KMS-11 (cell line): ENCODE data around the gene MRPS18C.

Experiments used
- H2AFZ ChIP-seq: fragments of 200-600 bp; sonication (generic); 2 replicates; pipeline ENCODE4 v1.6.1; 2016; ENCODE audit warnings: antibody characterized with exemption, mixed run types, low read depth
- H3K27ac ChIP-seq: fragments of 200-600 bp; sonication (generic); 2 replicates; pipeline ENCODE4 v1.6.1; 2016; ENCODE audit warnings: mild to moderate bottlenecking, mixed run types
- H3K27me3 ChIP-seq: fragments of 200-600 bp; sonication (generic); 2 replicates; pipeline ENCODE4 v1.6.1; 2017; ENCODE audit warnings: mild to moderate bottlenecking, low read depth, mixed run types, moderate library complexity; ENCODE audit not compliant: insufficient read depth
- H3K36me3 ChIP-seq: fragments of 200-600 bp; sonication (generic); 2 replicates; pipeline ENCODE4 v1.6.1; 2017; ENCODE audit warnings: mild to moderate bottlenecking, mixed run types; ENCODE audit not compliant: insufficient read depth
- H3K4me1 ChIP-seq: fragments of 200-600 bp; sonication (generic); 2 replicates; pipeline ENCODE4 v1.6.1; 2016; ENCODE audit warnings: mild to moderate bottlenecking, low read depth, mixed run types; ENCODE audit not compliant: poor library complexity, severe bottlenecking
- H3K4me2 ChIP-seq: fragments of 200-600 bp; sonication (generic); 2 replicates; pipeline ENCODE4 v1.7.0; 2016; ENCODE audit warnings: mild to moderate bottlenecking, mixed run types
- H3K4me3 ChIP-seq: fragments of 200-600 bp; sonication (generic); IDR thresholded peaks from 2 replicates; pipeline ENCODE4 v1.6.1; 2017; ENCODE audit warnings: low read depth, low read length, mixed read lengths; ENCODE audit not compliant: insufficient read depth
- H3K79me2 ChIP-seq: fragments of 200-600 bp; sonication (generic); 2 replicates; pipeline ENCODE4 v1.6.1; 2016; ENCODE audit warnings: low read depth, mixed run types; ENCODE audit not compliant: insufficient read depth
- H3K9ac ChIP-seq: fragments of 200-600 bp; sonication (generic); 2 replicates; pipeline ENCODE4 v1.6.1; 2016; ENCODE audit warnings: mild to moderate bottlenecking, mixed run types
- H4K20me1 ChIP-seq: fragments of 200-600 bp; sonication (generic); 2 replicates; pipeline ENCODE4 v1.6.1; 2016; ENCODE audit warnings: mild to moderate bottlenecking, mixed run types; ENCODE audit not compliant: insufficient read depth
- TF ChIP-seq, protein P1 (sequence below): fragments of 200-600 bp; sonication (generic); conservative IDR thresholded peaks from 2 replicates; pipeline ENCODE4 v1.6.1; 2017; ENCODE audit warnings: low read depth, mild to moderate bottlenecking, antibody characterized with exemption, low read length, moderate library complexity, mixed read lengths

MRPS18C gene

DNA sequence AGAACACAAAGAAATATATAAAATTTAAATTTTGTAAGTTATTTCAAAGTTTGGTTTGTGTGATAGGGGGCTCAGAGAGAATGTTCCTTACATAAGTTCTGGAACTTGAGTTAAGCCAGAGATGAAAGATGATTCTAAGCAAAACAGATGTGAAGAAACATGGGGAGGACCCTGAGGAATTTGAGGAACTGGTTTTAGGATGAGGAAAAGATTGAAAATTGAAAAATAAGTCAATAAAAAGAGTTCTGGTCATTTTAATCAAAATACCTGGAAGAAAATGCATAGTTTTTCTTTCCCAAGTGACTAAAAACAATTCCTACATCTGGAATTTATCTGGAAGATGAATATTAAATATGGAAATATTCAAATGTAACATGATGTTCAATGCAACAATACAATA, 37.6 kb upstream of the MRPS18C start:
- no peak overlapping the region for H3K4me3 ChIP-seq
- H3K79me2 ChIP-seq = no peaks in the 10 kb centered on the region
- H3K4me2 ChIP-seq = no peak overlapping the region
- no peak overlapping the region for H3K9ac ChIP-seq
- H3K36me3 ChIP-seq = no peaks in the 10 kb centered on the region; the same call in 1 of the 2 replicates
- no peak overlapping the region for H2AFZ ChIP-seq
- no peak overlapping the region for H3K27ac ChIP-seq
- H3K27me3 ChIP-seq = no peaks in the 10 kb centered on the region
- TF ChIP-seq, protein P1, sequence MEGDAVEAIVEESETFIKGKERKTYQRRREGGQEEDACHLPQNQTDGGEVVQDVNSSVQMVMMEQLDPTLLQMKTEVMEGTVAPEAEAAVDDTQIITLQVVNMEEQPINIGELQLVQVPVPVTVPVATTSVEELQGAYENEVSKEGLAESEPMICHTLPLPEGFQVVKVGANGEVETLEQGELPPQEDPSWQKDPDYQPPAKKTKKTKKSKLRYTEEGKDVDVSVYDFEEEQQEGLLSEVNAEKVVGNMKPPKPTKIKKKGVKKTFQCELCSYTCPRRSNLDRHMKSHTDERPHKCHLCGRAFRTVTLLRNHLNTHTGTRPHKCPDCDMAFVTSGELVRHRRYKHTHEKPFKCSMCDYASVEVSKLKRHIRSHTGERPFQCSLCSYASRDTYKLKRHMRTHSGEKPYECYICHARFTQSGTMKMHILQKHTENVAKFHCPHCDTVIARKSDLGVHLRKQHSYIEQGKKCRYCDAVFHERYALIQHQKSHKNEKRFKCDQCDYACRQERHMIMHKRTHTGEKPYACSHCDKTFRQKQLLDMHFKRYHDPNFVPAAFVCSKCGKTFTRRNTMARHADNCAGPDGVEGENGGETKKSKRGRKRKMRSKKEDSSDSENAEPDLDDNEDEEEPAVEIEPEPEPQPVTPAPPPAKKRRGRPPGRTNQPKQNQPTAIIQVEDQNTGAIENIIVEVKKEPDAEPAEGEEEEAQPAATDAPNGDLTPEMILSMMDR = no peak
- no peaks in the 10 kb centered on the region for H3K4me1 ChIP-seq
- H4K20me1 ChIP-seq = no peaks in the 10 kb centered on the region

DNA sequence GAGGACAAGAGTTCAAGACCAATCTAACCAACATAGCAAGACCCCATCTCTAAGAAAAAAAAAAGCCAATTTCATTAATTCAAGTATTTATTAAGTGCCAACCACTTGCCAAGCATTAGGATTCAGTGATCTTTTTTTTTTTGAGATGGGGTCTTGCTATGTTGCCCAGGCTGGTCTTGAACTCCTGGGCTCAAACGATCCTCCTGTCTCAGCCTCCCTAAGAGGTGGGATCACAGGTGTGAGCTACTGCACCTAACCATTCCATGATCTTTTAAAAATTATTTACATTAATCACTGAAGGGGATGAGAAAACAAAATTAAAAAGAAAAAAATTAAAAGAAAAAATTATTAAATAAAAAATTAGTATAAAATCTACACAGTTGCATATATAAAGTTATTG, 24.7 kb upstream of the MRPS18C start:
- H3K36me3 ChIP-seq = no peaks in the 10 kb centered on the region; the same call in 1 of the 2 replicates
- no peak overlapping the region for H3K27ac ChIP-seq
- H3K4me1 ChIP-seq = no peaks in the 10 kb centered on the region
- no peak overlapping the region for H3K4me2 ChIP-seq
- no peaks in the 10 kb centered on the region for H3K79me2 ChIP-seq
- no peak overlapping the region for H2AFZ ChIP-seq
- TF ChIP-seq, protein P1 = no peak
- H3K27me3 ChIP-seq = no peaks in the 10 kb centered on the region
- H3K9ac ChIP-seq = no peak overlapping the region
- no peak overlapping the region for H3K4me3 ChIP-seq
- H4K20me1 ChIP-seq = no peaks in the 10 kb centered on the region

DNA sequence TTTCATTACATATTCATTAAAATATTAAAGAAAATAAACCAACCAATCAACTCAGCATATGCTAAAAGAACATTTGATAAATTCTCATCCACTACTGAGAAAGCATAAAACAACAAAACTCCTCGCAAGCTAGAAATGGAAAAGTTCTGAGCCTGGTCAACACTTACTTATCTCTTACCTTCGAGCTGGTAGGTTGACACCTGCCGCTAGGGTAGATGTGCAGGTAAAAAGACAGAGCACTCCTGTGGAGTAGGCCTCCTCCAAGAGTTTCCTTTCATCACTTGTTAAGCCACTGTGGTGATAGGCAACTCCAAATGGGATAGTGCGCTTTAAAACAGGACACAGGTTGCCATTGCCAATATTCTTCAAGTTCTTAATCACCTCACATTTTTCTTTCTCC, 19.2 kb upstream of the MRPS18C start:
- H3K27me3 ChIP-seq = no peaks in the 10 kb centered on the region
- no peaks in the 10 kb centered on the region for H4K20me1 ChIP-seq
- no peak overlapping the region for H2AFZ ChIP-seq
- no peaks in the 10 kb centered on the region; the same call in 1 of the 2 replicates for H3K36me3 ChIP-seq
- no peak overlapping the region for H3K9ac ChIP-seq
- H3K4me2 ChIP-seq = no peak overlapping the region
- TF ChIP-seq, protein P1 = no peak
- no peak overlapping the region for H3K27ac ChIP-seq
- H3K4me3 ChIP-seq = no peak overlapping the region
- H3K79me2 ChIP-seq = no peaks in the 10 kb centered on the region
- H3K4me1 ChIP-seq = no peaks in the 10 kb centered on the region

DNA sequence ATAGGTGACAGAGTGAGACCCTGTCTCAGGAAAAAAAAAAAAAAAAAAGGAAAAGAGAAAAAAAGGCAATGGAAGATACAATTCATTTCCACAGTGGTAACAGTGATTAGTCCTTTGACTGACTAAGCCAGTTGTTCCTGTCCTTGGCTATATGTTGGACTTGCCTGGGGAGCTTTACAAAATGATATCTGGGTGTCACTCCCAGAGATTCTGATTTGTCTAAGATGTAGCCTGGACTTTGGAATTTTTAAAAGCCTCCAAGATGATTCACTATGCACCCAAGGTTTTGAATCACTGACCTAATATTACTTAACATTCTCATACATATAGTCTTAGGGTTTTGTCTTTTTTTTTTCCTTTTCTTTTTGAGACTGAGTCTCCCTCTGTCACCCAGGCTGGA, 17.1 kb upstream of the MRPS18C start:
- Histone ChIP-seq H3K79me2 (no peaks in the 10 kb centered on the region), H3K27me3 (no peaks in the 10 kb centered on the region), H3K36me3 (no peaks in the 10 kb centered on the region; the same call in 1 of the 2 replicates), H3K27ac (no peak overlapping the region), H3K4me1 (no peaks in the 10 kb centered on the region), H3K4me2 (no peak overlapping the region), H3K4me3 (no peak overlapping the region), H4K20me1 (no peaks in the 10 kb centered on the region), H2AFZ (no peak overlapping the region), H3K9ac (no peak overlapping the region)
- TF ChIP-seq, protein P1 = no peak
